Kidney capillary endothelial cell (primary cell): ENCODE measurements around the gene CRYBB3.
"Not testable (repeated sequence)": the region's sequence is repeated elsewhere in the genome, so short reads cannot be mapped to it uniquely, and the experiment has no call there.

ENCODE experiments used
- DNase-seq: peaks from one replicate; pipeline ENCODE4 v3.0.0-alpha.2; 2018; ENCODE audit warnings: low spot score

CRYBB3 gene

GRCh38 chr22:25174888-25175411, 24.7 kb upstream of the CRYBB3 start:
- DNase-seq, result no peak

- DNase-seq, result peak; percentile 6
These were observed 23.5 kb upstream of the CRYBB3 start for GRCh38 chr22:25176175-25176574.

- no peak for DNase-seq
These were observed 22.9 kb upstream of the CRYBB3 start for GRCh38 chr22:25176799-25177198.

- no peak for DNase-seq
These were observed 22.4 kb upstream of the CRYBB3 start for GRCh38 chr22:25177226-25177625.

- no peak for DNase-seq
These were observed 21.8 kb upstream of the CRYBB3 start for GRCh38 chr22:25177895-25178294.

GRCh38 chr22:25178348-25178747, 21.3 kb upstream of the CRYBB3 start:
- not testable (repeated sequence) for DNase-seq

- not testable (repeated sequence) for DNase-seq
These were observed 20.6 kb upstream of the CRYBB3 start for GRCh38 chr22:25178869-25179631.

GRCh38 chr22:25182131-25183110, 17.2 kb upstream of the CRYBB3 start:
- no peak for DNase-seq

- no peak for DNase-seq
These were observed 15.6 kb upstream of the CRYBB3 start for GRCh38 chr22:25183949-25184619.

- DNase-seq, result no peak
These were observed 13.5 kb upstream of the CRYBB3 start for GRCh38 chr22:25186140-25186539.

- DNase-seq, result no peak
These were observed 12.2 kb upstream of the CRYBB3 start for GRCh38 chr22:25187469-25187868.

GRCh38 chr22:25192406-25192805, 7.3 kb upstream of the CRYBB3 start:
- DNase-seq, result no peak

GRCh38 chr22:25193130-25193529, 6.5 kb upstream of the CRYBB3 start:
- no peak for DNase-seq

- DNase-seq, result no peak
These were observed 6.1 kb upstream of the CRYBB3 start for GRCh38 chr22:25193548-25193947.

GRCh38 chr22:25196326-25196725, 3.3 kb upstream of the CRYBB3 start:
- DNase-seq, result no peak

- no peak for DNase-seq
These were observed 2.3 kb upstream of the CRYBB3 start for GRCh38 chr22:25197340-25197739.

GRCh38 chr22:25200967-25201366, 1.3 kb downstream of the CRYBB3 start:
- no peak for DNase-seq

GRCh38 chr22:25201557-25202273, 2.1 kb downstream of the CRYBB3 start:
- DNase-seq, result no peak

GRCh38 chr22:25202290-25202921, 2.7 kb downstream of the CRYBB3 start:
- peak; percentile 45 for DNase-seq

GRCh38 chr22:25203082-25203481, 3.4 kb downstream of the CRYBB3 start:
- no peak for DNase-seq

GRCh38 chr22:25204547-25204946, 4.9 kb downstream of the CRYBB3 start:
- not testable (repeated sequence) for DNase-seq
